VCaP (cell line): ENCODE measurements around the gene PRXL2C.
"Not testable (repeated sequence)": the region's sequence is repeated elsewhere in the genome, so short reads cannot be mapped to it uniquely, and the experiment has no call there.

Experiments
- H3K27ac ChIP-seq: fragments of 450-650 bp; 2 replicates; pipeline ENCODE4 v1.5.1; 2017
- TF ChIP-seq, protein P1 (sequence below): fragments of 450-650 bp; conservative IDR thresholded peaks from 2 replicates; pipeline ENCODE4 v1.5.1; 2017; ENCODE audit warnings: mild to moderate bottlenecking, moderate library complexity

Gene PRXL2C

DNA sequence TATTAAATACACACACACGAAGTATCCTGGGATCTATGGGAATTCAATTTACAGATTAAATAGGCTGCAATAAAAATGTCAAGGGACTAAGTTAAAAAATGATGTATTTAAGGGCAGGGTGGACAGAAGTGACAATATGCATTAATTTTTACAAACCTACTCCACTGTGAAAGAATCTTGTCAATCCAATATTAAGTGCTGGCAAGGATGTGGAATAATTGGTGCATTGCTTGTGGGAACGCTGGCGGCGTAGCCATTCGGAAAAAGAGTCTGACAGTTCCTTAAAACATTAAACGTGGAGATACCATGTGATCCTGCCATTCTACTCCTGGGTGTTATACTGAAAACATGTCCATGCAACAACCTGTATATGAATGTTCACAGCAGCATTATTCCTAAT is 39.7 kb downstream of the PRXL2C start:
- TF ChIP-seq, protein P1, sequence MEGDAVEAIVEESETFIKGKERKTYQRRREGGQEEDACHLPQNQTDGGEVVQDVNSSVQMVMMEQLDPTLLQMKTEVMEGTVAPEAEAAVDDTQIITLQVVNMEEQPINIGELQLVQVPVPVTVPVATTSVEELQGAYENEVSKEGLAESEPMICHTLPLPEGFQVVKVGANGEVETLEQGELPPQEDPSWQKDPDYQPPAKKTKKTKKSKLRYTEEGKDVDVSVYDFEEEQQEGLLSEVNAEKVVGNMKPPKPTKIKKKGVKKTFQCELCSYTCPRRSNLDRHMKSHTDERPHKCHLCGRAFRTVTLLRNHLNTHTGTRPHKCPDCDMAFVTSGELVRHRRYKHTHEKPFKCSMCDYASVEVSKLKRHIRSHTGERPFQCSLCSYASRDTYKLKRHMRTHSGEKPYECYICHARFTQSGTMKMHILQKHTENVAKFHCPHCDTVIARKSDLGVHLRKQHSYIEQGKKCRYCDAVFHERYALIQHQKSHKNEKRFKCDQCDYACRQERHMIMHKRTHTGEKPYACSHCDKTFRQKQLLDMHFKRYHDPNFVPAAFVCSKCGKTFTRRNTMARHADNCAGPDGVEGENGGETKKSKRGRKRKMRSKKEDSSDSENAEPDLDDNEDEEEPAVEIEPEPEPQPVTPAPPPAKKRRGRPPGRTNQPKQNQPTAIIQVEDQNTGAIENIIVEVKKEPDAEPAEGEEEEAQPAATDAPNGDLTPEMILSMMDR = no peak
- H3K27ac ChIP-seq = no peak overlapping the region

DNA sequence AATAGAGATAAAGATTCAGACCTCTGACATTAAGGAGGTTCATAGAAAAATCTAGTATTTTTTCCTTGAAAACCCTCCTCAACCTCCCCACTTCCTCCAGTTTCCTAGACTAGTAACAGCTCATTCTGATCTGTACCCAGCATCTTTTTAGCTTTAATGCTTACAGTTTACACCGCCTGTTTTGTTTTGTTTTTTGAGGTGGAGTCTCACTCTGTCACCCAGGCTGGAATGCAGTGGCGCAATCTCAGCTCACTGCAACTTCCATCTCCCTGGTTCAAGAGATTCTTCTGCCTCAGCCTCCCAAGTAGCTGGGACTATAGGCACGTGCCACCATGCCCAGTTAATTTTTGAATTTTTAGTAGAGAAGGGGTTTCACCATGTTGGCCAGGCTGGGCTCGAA is 40.5 kb downstream of the PRXL2C start:
- H3K27ac ChIP-seq = not testable (repeated sequence)

DNA sequence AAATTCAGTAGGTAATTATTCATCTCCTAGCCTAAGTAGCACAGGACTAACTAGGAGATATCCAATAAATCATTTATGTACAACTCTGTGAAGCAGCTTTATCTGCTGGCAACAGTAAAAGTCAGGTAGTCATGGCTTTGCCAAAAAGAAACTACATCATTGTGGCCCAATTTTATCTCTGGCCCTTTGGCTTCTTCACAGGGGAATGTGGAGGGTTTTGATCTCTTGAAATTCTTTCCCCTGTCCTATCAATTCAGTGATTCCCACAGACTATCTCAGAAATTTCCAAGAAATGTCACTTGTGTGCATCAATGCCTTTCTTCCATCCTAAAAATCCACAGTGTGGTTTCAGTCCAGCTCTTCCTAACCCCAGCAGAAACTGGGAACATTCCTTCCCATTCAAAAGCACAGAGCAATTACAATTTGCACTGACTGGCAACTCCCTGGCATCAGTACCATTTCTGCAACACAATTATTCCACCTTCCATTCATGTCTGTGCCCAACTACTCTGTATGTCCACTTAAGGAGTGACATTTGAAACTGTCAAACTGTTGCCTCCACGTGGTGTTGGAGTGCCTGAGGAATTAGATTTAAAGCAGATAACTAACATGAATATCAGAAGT is 42.0 kb downstream of the PRXL2C start:
- TF ChIP-seq, protein P1 = no peak
- no peak overlapping the region for H3K27ac ChIP-seq

DNA sequence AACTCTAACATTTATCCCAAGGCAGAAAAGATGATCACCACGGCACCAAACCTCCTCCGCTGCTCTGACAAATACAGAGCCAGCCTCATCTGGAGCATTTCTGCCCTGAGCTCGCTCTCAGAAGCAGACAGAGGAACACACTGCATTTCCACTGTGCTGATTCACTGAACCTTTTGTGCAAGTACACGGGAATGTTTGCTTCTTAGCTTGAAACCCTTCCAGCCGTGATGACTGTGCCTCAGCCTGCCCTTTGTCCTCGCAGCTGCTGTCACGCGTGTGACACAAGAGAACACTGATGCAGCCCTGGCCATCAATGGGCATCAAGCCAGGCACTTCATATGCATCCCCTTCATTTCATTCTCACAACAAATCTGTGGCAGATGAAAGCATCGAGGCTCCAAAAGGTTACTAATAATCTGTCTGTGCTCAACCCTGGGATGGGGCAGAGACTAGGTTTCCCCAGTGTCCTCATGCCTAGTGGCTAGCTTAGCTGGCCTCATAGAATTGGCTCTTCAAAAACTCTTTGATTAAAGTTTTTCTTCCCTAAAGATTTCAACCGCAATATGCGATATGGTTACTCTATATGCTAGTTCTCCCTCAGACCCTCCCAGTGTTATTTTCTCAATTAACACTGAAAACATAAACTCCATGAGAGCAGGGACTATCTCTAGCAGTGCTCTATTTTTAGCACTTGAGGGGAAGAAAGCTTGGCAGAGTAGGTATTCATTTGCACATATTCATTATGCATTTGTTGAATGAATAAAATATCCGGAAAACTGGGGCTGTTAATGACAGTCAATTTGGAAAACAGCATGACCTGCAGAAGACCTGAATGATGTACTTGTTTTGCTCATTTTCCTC is 42.8 kb downstream of the PRXL2C start:
- TF ChIP-seq, protein P1 = no peak
- no peak overlapping the region for H3K27ac ChIP-seq

DNA sequence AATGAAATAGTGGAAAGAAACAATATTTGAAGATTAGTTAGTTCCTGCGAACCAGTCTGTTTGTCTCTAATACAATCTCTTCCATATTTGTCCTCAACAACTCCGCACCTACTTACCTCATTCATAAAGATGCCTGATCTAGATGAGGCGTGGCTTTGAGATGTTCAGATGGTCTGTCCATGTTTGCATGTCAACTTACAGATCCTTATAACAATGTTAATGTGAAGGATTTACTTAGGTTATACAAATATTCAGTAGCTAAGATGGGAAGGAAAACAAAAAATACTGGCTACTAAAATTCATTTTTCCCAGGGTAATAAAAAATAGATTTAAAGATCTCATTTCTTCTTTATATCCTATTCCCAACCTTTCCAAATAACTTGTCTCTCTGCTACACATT is 43.8 kb downstream of the PRXL2C start:
- TF ChIP-seq, protein P1 = no peak
- no peak overlapping the region for H3K27ac ChIP-seq

DNA sequence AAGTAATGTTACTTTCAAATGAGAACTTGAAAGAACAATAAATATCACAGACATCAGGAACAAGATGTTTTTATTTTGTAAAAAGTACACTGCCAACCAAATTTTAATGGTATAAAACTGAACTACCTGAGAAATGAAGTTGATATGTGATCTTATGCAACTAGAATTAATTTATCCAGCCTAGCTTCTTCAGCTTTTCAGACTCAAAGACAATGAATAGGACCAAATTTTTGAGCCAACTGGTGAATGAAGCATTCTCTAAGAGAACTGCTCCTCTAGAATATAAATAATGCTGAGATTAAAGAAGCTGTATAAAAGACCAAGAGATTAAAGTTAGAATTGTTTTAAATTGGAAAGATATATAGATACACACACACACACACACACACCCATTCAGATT is 45.4 kb downstream of the PRXL2C start:
- TF ChIP-seq, protein P1 = no peak
- no peak overlapping the region for H3K27ac ChIP-seq

DNA sequence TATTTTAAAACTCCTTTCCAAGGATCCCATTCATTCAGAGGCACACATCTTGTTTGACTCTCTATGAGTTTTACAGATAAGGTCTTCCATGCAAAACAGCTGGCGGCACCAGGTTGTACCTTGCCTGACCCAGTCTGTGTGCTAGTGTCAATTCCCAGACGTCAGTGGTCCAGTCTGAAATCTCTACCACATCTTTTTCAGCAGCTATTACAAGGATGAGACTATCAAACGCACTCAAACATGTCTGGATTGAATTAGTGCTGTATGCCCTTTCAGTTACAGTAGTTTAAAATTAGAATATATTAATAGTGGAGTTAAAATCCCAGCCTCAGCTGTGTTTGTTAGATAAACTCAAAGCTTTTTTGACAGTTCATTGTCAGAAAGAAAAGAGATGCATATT is 47.1 kb downstream of the PRXL2C start:
- no peak overlapping the region for H3K27ac ChIP-seq
- TF ChIP-seq, protein P1 = no peak

DNA sequence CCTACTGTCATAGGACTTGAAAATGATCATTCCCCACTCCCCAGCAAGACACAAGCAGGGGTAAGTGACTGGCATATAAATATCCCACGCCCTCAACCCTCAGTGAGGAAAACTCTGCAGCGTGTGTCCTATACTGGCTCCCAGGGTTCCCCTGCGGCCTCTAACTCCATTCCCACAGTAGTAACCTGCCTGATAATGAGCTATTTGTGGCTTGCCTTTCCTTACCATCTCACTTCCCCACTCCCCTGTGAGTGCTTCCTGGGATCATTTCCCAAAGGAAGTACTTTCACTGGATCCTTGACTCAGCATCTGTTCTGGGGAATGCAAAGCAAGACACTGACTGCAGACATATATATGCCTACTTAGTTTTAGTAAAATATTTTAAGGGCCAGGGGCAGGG is 49.8 kb downstream of the PRXL2C start:
- H3K27ac ChIP-seq = no peak overlapping the region
- TF ChIP-seq, protein P1 = no peak
